Activated CD4-positive, CD25-positive, alpha-beta regulatory T cell treated with anti-CD3 and anti-CD28 coated beads, Interleukin-2, amount 50 U/mL, for 24 hours (primary cell): Measurements from ENCODE around the gene APOBEC3A.
"Not testable (repeated sequence)": the region's sequence is repeated elsewhere in the genome, so short reads cannot be mapped to it uniquely, and the experiment has no call there.

Experiments used
- ATAC-seq, 2 donors: fragments of 150-1000 bp; cut with Tn5 transposase; one replicate each; pipeline ENCODE4 v1.10.0; 2021; ENCODE audit warnings: mild to moderate bottlenecking in 1 of 2, moderate library complexity in 1 of 2

The APOBEC3A gene

GRCh38 chr22:38943882-38944281 lies 13.5 kb upstream of the APOBEC3A start:
- no peak for ATAC-seq

- no peak for ATAC-seq
Observed at GRCh38 chr22:38944653-38945052, 12.8 kb upstream of the APOBEC3A start.

- ATAC-seq, result not testable (repeated sequence)
Observed at GRCh38 chr22:38945706-38946338, 11.6 kb upstream of the APOBEC3A start.

GRCh38 chr22:38946771-38947170 lies 10.6 kb upstream of the APOBEC3A start:
- ATAC-seq, result no peak

GRCh38 chr22:38947321-38948140 lies 9.9 kb upstream of the APOBEC3A start:
- peak; percentile 85 to 87 for ATAC-seq

GRCh38 chr22:38948181-38948940 lies 9.0 kb upstream of the APOBEC3A start:
- ATAC-seq, result no peak

GRCh38 chr22:38949889-38950405 lies 7.5 kb upstream of the APOBEC3A start:
- no peak for ATAC-seq

- ATAC-seq, result no peak
Observed at GRCh38 chr22:38950527-38951295, 6.7 kb upstream of the APOBEC3A start.

GRCh38 chr22:38951734-38952133 lies 5.7 kb upstream of the APOBEC3A start:
- ATAC-seq, result no peak

- ATAC-seq, result no peak
Observed at GRCh38 chr22:38952281-38952993, 5.0 kb upstream of the APOBEC3A start.

GRCh38 chr22:38953091-38953490 lies 4.3 kb upstream of the APOBEC3A start:
- no peak for ATAC-seq

GRCh38 chr22:38953577-38954413 lies 3.6 kb upstream of the APOBEC3A start:
- ATAC-seq, result peak; percentile 98 to 99

- ATAC-seq, result no peak
Observed at GRCh38 chr22:38954414-38955043, 2.9 kb upstream of the APOBEC3A start.

- ATAC-seq, result no peak
Observed at GRCh38 chr22:38955250-38955905, 2.0 kb upstream of the APOBEC3A start.

GRCh38 chr22:38955926-38956325 lies 1.5 kb upstream of the APOBEC3A start:
- ATAC-seq, result no peak

GRCh38 chr22:38956551-38956950 lies 858 bp upstream of the APOBEC3A start:
- no peak for ATAC-seq

- no peak for ATAC-seq
Observed at GRCh38 chr22:38957808-38958650, 620 bp downstream of the APOBEC3A start.

GRCh38 chr22:38958651-38958943 lies 1.2 kb downstream of the APOBEC3A start:
- ATAC-seq, result not testable (repeated sequence)

GRCh38 chr22:38959590-38959989 lies 2.2 kb downstream of the APOBEC3A start:
- ATAC-seq, result no peak
